ENCODE data around the gene PDE11A.

- TF ChIP-seq EP300 (IDR thresholded peaks at IDR 0.05) (no peak), POLR2A (IDR thresholded peaks at IDR 0.05) (no peak), CTCF (IDR thresholded peaks at IDR 0.05) (no peak)
Measured at GRCh38 chr2:177873915-177874314, 198.7 kb downstream of the PDE11A start.
